HG02678 (cell line): Measurements from ENCODE around the gene OASL.

ENCODE experiments used
- ATAC-seq: cut with Tn5 transposase; IDR thresholded peaks from one replicate; pipeline ENCODE4 v1.9.1; 2021; ENCODE audit warnings: mild to moderate bottlenecking, moderate library complexity; ENCODE audit not compliant: unreplicated experiment

OASL gene

GRCh38 chr12:120994059-120994458 lies 45.0 kb downstream of the OASL start:
- ATAC-seq = no peak

- ATAC-seq = no peak
Observed at GRCh38 chr12:120993496-120993895, 45.5 kb downstream of the OASL start.

GRCh38 chr12:120992989-120993388 lies 46.1 kb downstream of the OASL start:
- ATAC-seq = no peak

GRCh38 chr12:120991965-120992364 lies 47.1 kb downstream of the OASL start:
- ATAC-seq = no peak

GRCh38 chr12:120990487-120991055 lies 48.5 kb downstream of the OASL start:
- ATAC-seq = no peak

GRCh38 chr12:120989687-120990086 lies 49.4 kb downstream of the OASL start:
- ATAC-seq = no peak

GRCh38 chr12:120988658-120989057 lies 50.4 kb downstream of the OASL start:
- ATAC-seq = no peak

- no peak for ATAC-seq
Observed at GRCh38 chr12:120988234-120988633, 50.8 kb downstream of the OASL start.

- no peak for ATAC-seq
Observed at GRCh38 chr12:120984351-120984898, 54.6 kb downstream of the OASL start.

- ATAC-seq = no peak
Observed at GRCh38 chr12:120983759-120984158, 55.3 kb downstream of the OASL start.

GRCh38 chr12:120982659-120983058 lies 56.4 kb downstream of the OASL start:
- ATAC-seq = no peak

- no peak for ATAC-seq
Observed at GRCh38 chr12:120981407-120981941, 57.6 kb downstream of the OASL start.

- no peak for ATAC-seq
Observed at GRCh38 chr12:120980800-120981368, 58.2 kb downstream of the OASL start.

- ATAC-seq = no peak
Observed at GRCh38 chr12:120979862-120980696, 59.0 kb downstream of the OASL start.

- no peak for ATAC-seq
Observed at GRCh38 chr12:120979220-120979861, 59.7 kb downstream of the OASL start.

GRCh38 chr12:120978296-120979219 lies 60.5 kb downstream of the OASL start, which contains the start of gene HNF1A:
Gene HNF1A, plus strand, starts transcription at chr12:120978543. Its CDS starts 226 bp downstream, at chr12:120978769.
- no peak for ATAC-seq

- no peak for ATAC-seq
Observed at GRCh38 chr12:120977531-120978295, 61.3 kb downstream of the OASL start.

- no peak for ATAC-seq
Observed at GRCh38 chr12:120972870-120973543, 66.0 kb downstream of the OASL start.
